DND-41 (cell line): Measurements from ENCODE around the gene CDKN2AIP.

Source experiments
- CTCF ChIP-seq: IDR thresholded peaks from 2 replicates; pipeline ENCODE4 v1.5.1; 2012; ENCODE audit warnings: borderline replicate concordance, low read length, moderate library complexity, mild to moderate bottlenecking; ENCODE audit not compliant: poor library complexity, severe bottlenecking; ENCODE audit errors: extremely low read depth
- EZH2 ChIP-seq: IDR thresholded peaks from 3 replicates; pipeline ENCODE4 v1.6.1; 2012; ENCODE audit warnings: borderline replicate concordance, low read depth, mild to moderate bottlenecking, moderate library complexity, low read length, inconsistent platforms; ENCODE audit not compliant: severe bottlenecking

- TF ChIP-seq CTCF (no peak), EZH2 (no peak)
Measured at GRCh38 chr4:183492791-183493222, 48.4 kb downstream of the CDKN2AIP start.
